Lower leg skin (tissue), 3 donors: ENCODE measurements around the gene STXBP6.

Source experiments
- CTCF ChIP-seq, 3 donors: fragments of 450-650 bp; IDR thresholded peaks; one replicate each; pipeline ENCODE4 v1.5.1; 2016; ENCODE audit warnings: antibody characterized with exemption in 3 of 3, mild to moderate bottlenecking in 3 of 3, moderate library complexity in 2 of 3
- POLR2A ChIP-seq, 2 donors: fragments of 450-650 bp; IDR thresholded peaks; one replicate each; pipeline ENCODE4 v1.6.1; 2016 to 2017; ENCODE audit warnings: antibody characterized with exemption in 2 of 2, mild to moderate bottlenecking in 1 of 2, moderate library complexity in 1 of 2

- TF ChIP-seq POLR2A (IDR thresholded peaks at IDR 0.05) (no peak), CTCF (IDR thresholded peaks at IDR 0.05) (no peak)
Measured at GRCh38 chr14:24818823-24819341, 231.1 kb downstream of the STXBP6 start.
